WTC11 (cell line): Measurements from ENCODE around the gene SLIT3.

Experiments
- CTCF ChIP-seq: fragments of 200-600 bp; IDR thresholded peaks from 2 replicates; pipeline ENCODE4 v1.8.0; 2022; ENCODE audit warnings: antibody characterized with exemption
- E2F5 ChIP-seq: sonication (generic); formaldehyde crosslinking; IDR thresholded peaks from 2 replicates; pipeline ENCODE4 v1.8.1; 2022; ENCODE audit warnings: mild to moderate bottlenecking, moderate library complexity, missing genetic modification reagents
- HMGA2 ChIP-seq: fragments of 250-450 bp; sonication (Bioruptor Pico); IDR thresholded peaks from 2 replicates; pipeline ENCODE4 v1.4.0; 2021; ENCODE audit warnings: mild to moderate bottlenecking, moderate library complexity
- KAT7 ChIP-seq: sonication (generic); formaldehyde crosslinking; IDR thresholded peaks from 2 replicates; pipeline ENCODE4 v1.8.1; 2023; ENCODE audit warnings: missing genetic modification reagents, mild to moderate bottlenecking, borderline replicate concordance
- SOX15 ChIP-seq: fragments of 250-450 bp; sonication (Bioruptor Pico); IDR thresholded peaks from 2 replicates; pipeline ENCODE4 v1.9.0; 2021; ENCODE audit warnings: mild to moderate bottlenecking
- STAT6 ChIP-seq: sonication (generic); formaldehyde crosslinking; conservative IDR thresholded peaks from 2 replicates; pipeline ENCODE4 v1.8.1; 2023; ENCODE audit warnings: mild to moderate bottlenecking, low read depth, missing genetic modification reagents, moderate library complexity
- ZNF138 ChIP-seq: sonication (generic); formaldehyde crosslinking; conservative IDR thresholded peaks from 2 replicates; pipeline ENCODE4 v1.8.1; 2022; ENCODE audit warnings: mild to moderate bottlenecking, moderate library complexity, missing genetic modification reagents
- ZNF512 ChIP-seq: sonication (generic); formaldehyde crosslinking; IDR thresholded peaks from 2 replicates; pipeline ENCODE4 v1.8.1; 2022; ENCODE audit warnings: missing genetic modification reagents, borderline replicate concordance

GRCh38 chr5:168895295-168896071, 405.5 kb downstream of the SLIT3 start:
- no peak for TF ChIP-seq ZNF512 (CRISPR knock-in tag)
- TF ChIP-seq CTCF = no peak
- no peak for TF ChIP-seq E2F5 (CRISPR knock-in tag)
- TF ChIP-seq ZNF138 (CRISPR knock-in tag) = no peak
- TF ChIP-seq HMGA2 = no peak
- TF ChIP-seq KAT7 (CRISPR knock-in tag) = no peak
- no peak for TF ChIP-seq SOX15 (CRISPR knock-in tag)
- TF ChIP-seq STAT6 (CRISPR knock-in tag) = no peak
